RPMI8226 (cell line): ENCODE measurements around the gene CDKN2B-AS1.

ENCODE experiments used
- DNase-seq: peaks from one replicate; pipeline ENCODE4 v3.0.0-alpha.2; 2015

CDKN2B-AS1 gene

GRCh38 chr9:22160221-22160620, 165.6 kb downstream of the CDKN2B-AS1 start:
- DNase-seq, result no peak

GRCh38 chr9:22165144-22165543, 170.6 kb downstream of the CDKN2B-AS1 start:
- no peak for DNase-seq

GRCh38 chr9:22169243-22169642, 174.7 kb downstream of the CDKN2B-AS1 start:
- DNase-seq, result no peak

GRCh38 chr9:22169727-22170503, 175.3 kb downstream of the CDKN2B-AS1 start:
- no peak for DNase-seq
